Right ventricle myocardium inferior (tissue), 1 donor: ENCODE measurements around the gene SAMD4A. TPM values are rescaled to one million over a fixed set of nuclear protein-coding genes. Genes with fewer than 3 reads are reported as not detected.

Experiments
- ATAC-seq: fragments of 200-7000 bp; cut with Tn5 transposase; one replicate; pipeline ENCODE4 v1.9.1; 2020; ENCODE audit warnings: mild to moderate bottlenecking, moderate library complexity
- DNase-seq: peaks from one replicate; pipeline ENCODE4 v3.0.0; 2021; ENCODE audit errors: missing footprints
- intact Hi-C: fragments of 100-400 bp; cut with DNase I; formaldehyde crosslinking; loops from one replicate; pipeline ENCODE4 v1.11.0; 2022
- total RNA-seq: library from RNA; stranded (reverse); fragmentation: NEBNext Ultra II Directional; extraction: Animal tissue kit (Norgen Biotek cat#: 25700); gene quantifications from one replicate; pipeline ENCODE4 v1.2.1, GENCODE V29; 2021
- donor health status: DM: no; HTN: yes; CAD: no; lungs with severe emphysema.

Gene SAMD4A
- total RNA-seq, 1 donor from 2014 or later = 128 TPM

DNA sequence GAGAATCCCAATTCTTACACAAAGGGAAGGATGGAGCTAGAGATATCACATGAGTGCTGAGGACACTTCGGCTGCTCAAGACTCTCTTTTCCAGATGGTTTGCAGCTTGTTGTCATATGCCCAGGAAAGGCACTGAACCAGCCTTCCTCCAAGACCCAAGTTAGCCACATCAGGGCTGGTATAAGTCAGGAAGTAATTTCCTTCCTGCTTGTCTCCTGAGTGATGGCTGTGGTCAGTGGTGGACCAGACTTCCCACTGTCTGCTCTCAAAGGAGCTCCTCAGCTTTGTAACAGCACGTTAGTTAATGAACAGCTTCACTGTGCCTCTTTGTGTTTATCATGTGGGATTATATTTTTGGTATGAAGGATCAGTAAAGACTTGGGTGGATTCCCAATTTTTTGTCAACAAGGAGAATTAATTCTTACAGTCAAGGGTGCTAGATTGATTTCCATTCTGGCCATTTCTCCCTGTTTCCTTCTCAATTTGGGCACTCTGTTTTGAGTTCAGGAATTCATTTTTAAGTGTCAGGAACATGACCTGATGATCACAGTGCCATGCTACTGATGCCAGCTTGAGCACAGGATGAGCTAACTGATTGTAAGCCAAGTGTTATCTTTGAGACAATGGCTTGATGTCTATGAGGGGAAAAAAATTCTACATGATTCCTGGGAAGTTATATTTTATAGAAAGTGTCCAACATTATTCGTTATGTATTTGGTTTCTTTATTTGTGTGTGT, 189.9 kb downstream of the SAMD4A start:
- ATAC-seq (no peak), DNase-seq (no peak)
- intact Hi-C loops = no loop called here

DNA sequence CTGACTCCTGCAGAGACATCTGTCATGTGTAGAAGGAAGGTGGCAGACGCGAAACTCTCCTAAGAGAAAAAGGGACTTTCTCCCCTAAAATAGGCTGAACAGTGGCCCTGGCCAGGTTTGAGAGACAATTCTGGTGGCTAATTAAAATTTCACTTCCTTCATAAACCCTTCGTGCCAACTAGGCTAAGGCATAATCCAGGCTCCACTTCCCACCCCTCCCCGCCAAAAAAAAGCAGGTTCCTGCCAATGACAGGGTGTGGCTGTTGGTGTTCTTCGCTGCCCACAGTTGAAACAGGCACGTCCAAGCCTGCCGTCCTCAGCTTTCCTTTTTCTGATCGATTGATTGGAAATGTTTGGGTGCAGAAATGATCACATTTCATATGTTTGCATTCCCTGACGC, 191.1 kb downstream of the SAMD4A start:
- DNase-seq = no peak
- ATAC-seq = no peak
- intact Hi-C loops = no loop called here

DNA sequence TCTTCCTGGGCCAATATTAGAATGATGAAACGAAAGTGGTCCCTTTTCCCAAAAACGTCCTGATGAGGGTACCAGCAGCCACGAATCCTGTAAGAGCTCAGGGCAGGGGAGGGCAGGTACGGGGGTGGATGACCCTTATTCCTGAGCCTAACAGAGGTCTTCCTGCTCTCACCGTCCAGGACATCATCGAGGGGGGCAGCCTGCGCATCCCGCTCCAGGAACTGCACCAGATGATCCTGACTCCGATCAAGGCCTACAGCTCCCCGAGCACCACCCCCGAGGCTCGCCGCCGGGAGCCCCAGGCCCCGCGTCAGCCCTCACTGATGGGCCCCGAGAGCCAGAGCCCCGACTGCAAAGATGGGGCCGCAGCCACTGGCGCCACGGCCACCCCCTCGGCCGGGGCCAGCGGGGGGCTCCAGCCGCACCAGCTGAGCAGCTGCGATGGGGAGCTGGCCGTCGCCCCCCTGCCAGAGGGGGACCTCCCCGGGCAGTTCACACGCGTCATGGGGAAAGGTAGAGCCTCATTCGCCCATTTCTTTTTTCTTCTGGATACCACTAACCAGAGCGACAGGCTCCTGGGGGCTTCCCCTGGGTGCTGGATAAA, 193.2 kb downstream of the SAMD4A start:
- ATAC-seq = no peak
- intact Hi-C loops = no loop called here
- DNase-seq = no peak

DNA sequence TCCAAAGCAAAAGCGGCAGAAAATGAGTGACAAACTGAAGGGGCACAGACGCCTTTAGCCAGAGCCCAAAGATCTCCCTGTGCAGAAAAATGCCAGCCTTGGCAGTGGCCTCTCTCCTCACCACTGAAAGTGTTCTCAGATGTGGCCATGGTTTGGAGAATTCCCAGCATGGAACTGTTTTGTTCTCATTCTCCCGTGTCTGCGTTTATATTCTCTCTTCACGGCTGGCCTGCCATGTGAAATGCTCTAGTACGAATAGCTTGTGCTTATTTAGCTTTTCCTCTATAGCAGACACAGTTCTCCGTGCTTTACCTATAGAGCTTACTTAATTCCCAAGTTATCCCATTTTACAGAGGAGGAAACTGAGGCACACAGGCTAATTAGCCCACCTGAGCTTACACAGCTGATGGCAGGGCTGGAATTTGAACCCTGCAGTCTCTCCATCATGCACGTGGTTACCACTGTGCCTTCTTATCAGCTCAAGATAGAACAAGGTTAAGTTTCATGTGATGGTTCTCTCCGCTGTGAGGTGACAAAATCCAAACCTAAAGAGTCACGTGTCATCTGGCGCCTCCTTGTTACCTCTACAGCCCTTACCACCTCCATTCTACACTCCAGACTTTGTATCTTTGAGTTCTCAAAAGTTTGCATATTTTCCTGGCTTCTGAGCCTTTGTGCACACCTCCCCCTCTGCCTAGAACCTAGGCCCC, 194.1 kb downstream of the SAMD4A start:
- ATAC-seq (no peak), DNase-seq (no peak)
- intact Hi-C loops = no loop called here

DNA sequence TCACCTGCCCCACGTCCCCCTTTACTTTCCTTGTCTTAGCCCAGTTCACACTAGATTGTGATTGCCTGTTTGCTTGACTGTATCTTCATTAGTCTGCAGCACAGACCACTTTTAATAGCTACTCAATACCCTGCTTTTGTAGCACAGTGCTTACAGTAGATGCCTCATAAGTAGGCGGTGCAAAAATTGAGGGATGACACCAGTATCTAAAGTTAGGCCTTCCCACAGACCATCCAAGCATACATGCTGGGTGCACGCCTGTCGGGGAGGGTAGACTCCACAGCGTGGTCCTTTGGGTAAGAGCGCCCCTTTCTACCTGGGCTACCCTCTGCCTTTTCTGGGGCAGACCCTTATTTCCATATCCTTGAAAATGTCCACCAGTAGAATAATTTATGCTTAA, 194.9 kb downstream of the SAMD4A start:
- DNase-seq (no peak), ATAC-seq (no peak)
- intact Hi-C loops = no loop called here

DNA sequence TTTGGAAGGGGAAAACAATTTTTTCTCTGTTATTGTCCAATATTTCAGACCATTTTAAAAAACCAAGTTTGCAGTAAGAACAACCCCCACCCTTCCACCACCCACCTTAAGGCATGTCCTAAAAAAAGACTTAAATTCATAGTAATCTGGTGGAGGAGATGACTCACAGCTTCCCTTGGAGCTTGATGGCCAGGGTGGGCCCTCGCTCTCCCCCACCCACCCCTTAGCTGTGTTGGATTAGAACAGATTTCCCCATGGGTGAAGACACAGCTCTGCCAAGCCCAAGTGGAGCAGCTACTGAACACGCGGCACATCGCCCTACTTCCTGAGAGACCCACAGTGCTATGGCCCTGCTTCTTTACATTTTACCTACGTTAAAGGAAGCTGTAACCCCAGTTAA, 195.4 kb downstream of the SAMD4A start:
- intact Hi-C loops = no loop called here
- DNase-seq = no peak
- ATAC-seq = no peak

DNA sequence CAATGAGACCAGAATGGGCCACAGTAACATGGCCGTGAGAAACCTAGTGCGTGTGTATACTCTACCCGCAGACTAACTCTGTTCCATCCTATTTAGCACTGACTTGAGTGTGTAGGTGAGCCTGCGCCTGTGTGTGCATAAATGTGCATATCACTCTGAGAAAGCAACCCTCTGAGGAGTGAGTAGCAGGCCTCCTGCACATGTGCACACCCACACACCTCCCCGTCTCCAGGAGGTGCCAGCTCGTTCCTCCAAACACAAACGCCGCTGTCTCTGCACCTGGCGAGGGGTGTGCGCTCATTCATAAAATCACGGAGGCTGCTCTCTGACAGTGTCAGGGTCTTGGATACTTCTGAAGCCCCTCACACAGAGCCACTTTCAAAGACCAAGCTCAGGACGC, 196.8 kb downstream of the SAMD4A start:
- DNase-seq (no peak), ATAC-seq (no peak)
- intact Hi-C loops = no loop called here

DNA sequence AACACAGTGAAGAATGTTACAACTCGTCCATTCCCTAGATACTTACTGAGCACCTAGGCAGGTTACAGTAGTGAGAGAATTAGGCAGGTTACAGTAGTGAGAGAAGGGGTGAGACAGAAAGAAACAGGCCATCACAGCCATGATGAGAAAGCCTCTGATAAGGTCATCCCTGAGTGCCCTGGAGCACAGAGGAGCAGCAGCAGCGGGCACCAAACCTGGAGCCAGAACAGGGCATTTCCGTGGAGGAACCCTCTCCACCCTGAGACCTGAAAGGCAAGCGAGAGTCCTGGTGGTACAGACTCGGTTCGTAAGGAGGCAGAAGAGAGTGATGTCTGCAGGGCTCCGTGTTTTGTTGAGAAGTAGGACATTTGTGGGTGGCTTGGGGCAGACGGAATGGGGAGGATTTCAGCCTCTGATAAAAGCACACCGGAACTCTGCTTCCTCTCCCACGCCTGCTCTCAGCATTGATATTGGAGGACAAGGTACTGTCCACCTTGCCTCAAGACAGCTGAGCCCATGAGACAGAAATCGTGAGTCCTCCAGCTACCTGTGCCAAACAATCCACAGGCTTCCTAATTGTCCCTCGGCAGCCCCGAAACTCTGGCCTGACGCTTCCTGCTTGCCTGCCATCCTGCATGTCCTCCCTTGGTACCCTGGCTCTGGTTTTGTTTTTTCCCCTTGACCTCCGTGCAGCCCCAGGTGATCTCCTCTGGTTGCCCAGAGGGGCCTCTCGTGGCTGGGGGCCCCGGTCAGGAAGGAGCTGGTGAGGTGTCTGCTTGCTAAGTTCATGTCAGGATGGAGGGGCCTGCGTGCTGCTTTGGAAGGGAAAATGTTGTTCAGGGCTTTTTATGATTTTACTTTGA, 199.6 kb downstream of the SAMD4A start:
- ATAC-seq (no peak), DNase-seq (no peak)
- intact Hi-C loops = no loop called here

DNA sequence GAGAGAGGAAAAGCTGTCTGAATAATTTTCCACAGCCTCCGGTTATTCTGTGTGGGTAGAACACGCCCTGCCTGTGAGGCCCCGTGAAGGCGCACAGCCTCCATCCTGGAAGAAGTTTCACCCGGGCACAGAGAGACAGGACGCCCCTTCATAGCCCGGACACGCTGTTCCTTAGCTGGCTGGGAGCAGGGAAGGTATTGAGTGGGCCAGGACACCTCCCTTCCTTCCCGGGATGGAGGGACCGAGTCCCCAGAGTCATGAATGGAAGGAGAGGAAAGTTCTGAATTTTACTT, 200.2 kb downstream of the SAMD4A start:
- DNase-seq (no peak), ATAC-seq (no peak)
- intact Hi-C loops = no loop called here

DNA sequence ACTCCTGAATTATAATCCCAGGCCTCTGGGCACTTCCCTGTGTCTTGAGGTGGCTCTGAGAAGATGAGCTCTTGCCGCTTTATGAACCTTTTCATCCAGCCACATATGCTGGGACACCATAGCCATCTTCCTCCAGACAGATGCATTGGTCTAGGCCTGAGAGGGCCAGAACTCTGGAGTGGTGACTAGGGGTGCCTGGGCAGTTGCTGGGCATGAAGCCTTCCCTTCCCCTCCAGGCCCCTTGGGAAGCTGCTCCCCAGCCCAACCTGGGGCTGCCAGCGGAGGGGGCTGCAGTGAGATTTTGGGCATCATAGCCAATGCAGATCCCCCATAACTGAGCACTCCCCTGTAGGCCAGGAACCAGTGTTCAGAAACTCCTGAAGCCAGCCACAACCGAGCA, 200.5 kb downstream of the SAMD4A start:
- intact Hi-C loops = no loop called here
- DNase-seq (no peak), ATAC-seq (no peak)

DNA sequence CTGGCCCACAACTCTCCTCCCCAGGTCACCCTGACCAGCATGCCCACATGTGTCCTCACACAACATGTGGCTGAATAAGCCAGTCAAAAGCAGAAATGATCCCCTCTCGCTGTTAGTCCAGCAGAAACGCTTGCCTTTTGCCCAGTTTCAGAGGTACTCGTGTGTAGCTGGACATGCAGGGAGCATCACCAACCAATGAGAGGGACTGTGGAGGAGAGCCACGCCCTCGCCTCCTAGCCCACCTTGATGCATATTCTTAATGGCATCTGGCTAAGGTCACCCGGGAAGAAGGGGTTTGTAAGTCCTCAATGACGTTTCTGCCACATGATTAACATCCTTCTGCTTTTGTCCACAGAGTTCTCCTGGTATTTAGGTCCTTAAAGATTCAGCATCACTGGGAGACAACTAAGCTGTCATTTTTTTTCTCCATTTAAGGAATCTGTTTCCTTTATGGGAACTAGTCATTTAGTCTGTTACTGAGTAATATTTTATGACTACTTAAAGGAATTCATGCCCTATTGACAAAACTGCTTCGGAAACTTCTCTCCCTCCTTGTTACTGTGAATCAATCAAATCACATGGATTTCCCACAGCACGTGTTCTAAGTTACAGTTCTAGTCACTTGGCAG, 201.7 kb downstream of the SAMD4A start:
- intact Hi-C loops = no loop called here
- DNase-seq = no peak

DNA sequence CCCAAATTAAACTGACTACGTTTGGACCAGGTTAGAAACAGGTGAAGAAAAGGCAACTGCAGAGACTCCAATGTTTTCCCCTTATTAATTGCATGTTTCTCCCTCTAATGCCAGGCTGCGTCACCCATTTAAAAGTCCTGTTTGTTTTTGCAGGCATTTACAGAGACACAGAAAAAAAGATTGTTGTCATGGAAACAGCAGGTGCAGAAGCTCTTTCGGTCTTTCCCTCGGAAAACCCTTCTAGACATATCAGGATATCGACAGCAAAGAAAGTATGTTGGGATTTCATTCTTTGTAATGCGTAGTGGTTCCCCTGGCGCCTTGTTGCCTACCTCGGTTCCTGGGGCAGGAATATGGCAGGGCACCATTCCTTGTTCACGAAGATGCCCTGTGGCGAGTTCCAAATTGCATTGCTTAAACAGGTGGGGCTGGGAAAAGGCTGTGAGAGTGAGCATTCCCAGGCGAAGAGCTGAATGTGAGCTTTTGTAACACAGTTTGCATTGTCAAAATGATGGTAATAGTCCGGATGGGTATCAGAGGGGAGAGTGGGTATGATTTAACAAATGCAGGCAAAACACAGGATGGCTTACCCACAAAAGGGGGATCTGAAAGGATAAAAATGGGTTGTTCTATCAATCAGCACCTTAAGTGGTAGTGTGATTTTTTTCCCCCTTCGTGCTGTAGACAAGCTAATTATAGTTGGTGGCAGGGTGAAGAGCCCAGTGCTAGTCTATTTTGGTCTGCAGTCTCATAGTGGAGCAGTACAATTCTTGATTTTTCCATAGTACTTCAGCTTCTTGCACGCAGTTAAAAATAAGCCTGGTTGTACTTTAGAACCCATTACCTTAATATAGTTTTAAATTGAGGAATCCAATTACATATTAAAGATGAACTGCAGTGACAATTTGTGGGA, 203.3 kb downstream of the SAMD4A start:
- intact Hi-C loops = loop anchor here (5.0 to 10.0 kb wide), 3 partner anchors 43 to 355 kb away; partner anchors contain the start of gene LGALS3
- ATAC-seq = peak; percentile 52

More for the DNA sequence above, 201.7 kb downstream of the SAMD4A start:
- no peak for ATAC-seq

DNA sequence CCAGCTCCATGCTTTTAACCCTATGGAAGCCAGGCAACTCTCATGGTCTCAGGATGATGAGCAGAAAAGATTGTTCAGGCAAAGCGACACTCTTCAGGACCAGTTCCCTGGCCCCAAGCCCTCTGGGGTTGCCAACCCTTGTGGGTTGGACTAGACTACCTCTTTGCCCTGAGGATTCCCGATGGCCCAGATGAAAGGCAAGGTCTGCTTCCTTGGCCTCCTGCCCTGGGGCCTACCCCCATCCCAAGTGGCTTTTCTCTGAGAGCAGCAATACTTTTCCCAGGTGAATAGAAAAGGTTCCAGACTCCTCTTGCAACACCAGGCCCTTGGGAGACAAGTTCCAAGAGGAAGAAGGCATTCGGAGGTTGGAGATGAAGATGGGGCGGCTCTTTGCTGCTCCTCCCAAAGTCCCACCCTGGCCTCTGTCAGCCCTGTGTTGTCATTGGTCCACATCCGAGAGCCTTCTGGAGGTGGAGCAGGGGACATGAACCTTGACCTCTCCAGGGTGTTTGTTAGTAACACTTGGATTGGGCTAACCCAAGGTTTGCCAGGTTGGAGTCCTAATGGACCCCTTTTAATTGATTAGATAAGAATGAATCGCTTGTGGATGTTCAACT, 204.6 kb downstream of the SAMD4A start:
- intact Hi-C loops = loop anchor here (2.0 to 10.0 kb wide), 5 partner anchors 33 to 353 kb away; partner anchors contain the start of gene LGALS3
- ATAC-seq (no peak), DNase-seq (no peak)

More for the DNA sequence above, 203.3 kb downstream of the SAMD4A start:
- no peak for DNase-seq

DNA sequence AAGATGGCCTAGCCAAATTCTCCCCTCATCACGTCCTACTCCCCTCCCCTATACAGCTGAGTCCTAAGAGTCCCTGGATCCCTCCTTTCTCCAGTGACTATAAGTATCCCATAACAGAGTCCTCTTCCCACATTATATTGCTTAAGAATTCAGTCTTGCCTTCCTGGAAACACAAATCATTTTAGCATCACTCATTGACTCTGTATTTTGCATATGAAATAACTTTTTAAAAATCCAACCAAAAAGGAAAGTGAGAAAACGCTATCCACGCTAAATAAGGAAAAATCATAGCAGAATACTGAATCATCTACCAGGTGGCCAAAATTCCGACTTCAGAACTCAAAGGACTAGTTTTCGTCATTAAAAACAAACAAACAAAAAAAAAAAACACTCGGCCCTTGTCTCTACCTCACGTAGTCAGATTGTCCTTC, 205.5 kb downstream of the SAMD4A start:
- no peak for ATAC-seq
- intact Hi-C loops = loop anchor here (2.0 to 10.0 kb wide), 5 partner anchors 32 to 352 kb away; partner anchors contain the start of gene LGALS3
- DNase-seq = no peak

DNA sequence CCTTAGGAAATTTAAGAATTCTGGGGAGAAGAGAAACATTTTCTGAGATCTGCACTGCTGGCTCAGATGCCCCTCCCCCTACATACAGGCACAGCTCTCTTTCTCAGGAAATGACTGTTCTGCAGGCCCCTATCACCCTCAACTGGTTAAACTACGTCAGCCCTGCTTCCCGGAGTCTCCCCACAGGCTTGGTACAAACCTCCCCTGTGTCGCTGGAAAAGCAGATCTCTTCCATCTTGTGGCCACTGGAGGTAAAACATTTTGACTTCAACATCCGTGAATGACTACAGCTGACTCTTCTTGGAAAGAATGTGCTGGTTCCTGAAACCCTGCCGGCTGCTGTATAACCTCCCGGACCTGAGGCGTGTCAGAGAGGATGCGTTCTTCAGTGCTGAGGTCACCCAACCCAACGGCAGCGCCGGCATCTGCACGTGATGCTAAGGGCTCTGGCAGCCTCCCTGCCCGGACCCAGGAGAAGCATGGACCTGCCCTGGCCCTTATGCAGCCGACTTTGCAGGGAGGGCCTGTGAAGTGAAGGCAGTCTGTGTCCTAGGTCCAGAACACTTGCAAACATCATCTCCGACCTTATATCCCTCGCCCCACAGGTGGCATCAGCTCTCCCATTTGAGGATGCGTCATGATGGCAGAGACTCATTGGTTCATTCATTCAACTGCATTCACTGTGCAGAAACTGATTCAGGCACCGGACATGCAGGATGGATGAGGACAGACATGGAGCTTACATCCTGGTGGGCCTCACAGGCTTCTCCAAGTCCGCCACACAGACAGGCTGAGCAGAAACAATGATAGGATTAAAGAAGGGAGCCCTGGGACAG, 206.5 kb downstream of the SAMD4A start:
- intact Hi-C loops = loop anchor here (1.0 to 10.0 kb wide), 6 partner anchors 31 to 351 kb away; partner anchors contain the start of gene LGALS3
- DNase-seq (peak; percentile 84), ATAC-seq (peak; percentile 83)

DNA sequence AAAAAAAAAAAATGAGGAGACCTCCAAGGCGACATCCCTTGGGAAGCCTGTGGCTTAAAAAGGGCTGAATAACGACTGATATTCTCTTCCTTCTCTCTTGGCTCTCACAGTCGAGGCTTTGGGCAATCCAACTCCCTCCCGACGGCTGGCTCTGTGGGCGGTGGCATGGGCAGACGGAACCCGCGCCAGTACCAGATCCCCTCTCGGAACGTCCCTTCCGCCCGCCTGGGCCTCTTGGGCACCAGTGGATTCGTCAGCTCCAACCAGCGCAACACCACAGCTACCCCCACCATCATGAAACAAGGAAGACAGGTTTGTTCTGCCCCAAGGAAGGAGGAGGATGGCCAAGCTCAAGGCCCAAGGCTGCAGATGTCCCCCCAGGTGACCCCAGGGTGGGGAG, 207.9 kb downstream of the SAMD4A start:
- DNase-seq (no peak), ATAC-seq (no peak)
- intact Hi-C loops = loop anchor here (5.0 to 10.0 kb wide), 3 partner anchors 48 to 350 kb away; partner anchors contain the start of gene LGALS3
